HG02571 (cell line): ENCODE results near the gene SRPRB.

Source experiments
- ATAC-seq: cut with Tn5 transposase; IDR thresholded peaks from one replicate; pipeline ENCODE4 v1.9.1; 2021; ENCODE audit warnings: mild to moderate bottlenecking, moderate library complexity; ENCODE audit not compliant: unreplicated experiment

SRPRB gene

DNA sequence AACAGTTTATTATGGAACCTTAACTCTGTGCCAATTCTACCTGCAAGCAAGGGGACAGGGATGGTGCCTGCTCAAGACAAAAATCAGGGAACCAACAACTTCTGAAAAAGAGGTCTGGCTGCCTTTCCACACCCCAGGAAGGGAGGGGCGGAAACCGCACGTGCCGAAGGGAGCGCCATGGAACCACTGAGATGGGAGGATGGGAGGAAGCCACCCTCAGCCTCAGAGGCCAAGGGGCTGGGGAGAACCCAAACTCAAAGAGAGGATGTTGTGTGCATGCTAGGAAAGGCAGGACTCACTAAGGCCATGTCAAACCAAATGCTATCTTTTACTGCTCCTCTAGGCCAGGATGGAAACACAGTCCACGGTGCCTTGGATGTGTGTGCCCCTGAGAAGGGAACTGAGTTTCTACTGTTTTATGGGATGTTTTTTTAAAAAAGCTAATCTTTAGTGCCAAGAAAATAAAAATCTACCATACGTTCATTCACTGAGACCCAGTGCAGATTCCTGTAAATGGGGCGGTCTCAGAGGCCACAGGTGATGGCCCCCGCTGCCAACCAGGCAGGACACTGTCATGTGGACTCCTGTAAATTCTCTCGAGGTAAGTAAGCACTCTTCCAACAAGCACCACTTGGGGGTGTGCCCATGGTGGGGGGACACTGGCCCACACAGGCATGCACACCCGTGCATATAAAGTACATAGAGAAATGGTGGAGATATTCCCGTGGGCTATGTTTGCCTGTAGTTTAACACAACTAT is 20.5 kb downstream of the SRPRB start:
- ATAC-seq = no peak

DNA sequence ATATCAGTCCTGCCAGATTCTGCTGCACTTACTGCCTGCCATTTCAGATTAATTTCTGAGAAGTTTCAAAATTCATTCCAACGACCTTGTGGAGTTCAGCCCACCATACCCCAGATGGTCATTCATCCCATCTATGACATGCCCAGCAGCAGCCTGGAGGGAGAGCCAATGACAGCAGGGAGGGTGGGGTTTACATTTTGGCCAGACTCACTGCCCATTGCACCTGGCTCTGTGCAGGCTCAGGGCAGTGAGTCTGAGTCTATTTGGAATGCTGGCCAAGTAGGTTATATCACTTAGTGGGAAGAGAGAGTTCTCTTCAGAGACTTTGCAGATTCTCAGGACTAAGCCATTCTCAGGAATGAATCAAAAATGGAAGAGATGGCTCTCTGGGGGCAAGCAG is 21.5 kb downstream of the SRPRB start:
- no peak for ATAC-seq

DNA sequence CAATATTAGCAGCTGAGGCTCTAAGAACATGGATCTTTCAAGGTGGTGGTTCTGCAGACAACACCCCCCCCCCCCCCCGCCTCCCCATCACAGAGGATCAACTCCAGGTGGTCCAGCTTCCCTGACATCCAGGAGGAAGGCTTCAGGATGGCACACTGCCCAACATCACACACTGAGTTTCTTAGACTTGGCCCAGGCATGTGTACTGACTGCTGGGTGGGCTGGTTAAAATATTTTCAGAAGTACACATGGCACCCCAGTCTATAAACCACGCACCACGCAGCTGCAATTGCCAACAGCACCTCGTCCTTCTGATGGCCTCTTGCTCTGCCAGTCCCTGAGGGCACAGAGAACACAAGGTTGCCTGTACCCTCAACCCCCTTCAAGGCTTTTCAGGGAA is 22.1 kb downstream of the SRPRB start:
- ATAC-seq = no peak

DNA sequence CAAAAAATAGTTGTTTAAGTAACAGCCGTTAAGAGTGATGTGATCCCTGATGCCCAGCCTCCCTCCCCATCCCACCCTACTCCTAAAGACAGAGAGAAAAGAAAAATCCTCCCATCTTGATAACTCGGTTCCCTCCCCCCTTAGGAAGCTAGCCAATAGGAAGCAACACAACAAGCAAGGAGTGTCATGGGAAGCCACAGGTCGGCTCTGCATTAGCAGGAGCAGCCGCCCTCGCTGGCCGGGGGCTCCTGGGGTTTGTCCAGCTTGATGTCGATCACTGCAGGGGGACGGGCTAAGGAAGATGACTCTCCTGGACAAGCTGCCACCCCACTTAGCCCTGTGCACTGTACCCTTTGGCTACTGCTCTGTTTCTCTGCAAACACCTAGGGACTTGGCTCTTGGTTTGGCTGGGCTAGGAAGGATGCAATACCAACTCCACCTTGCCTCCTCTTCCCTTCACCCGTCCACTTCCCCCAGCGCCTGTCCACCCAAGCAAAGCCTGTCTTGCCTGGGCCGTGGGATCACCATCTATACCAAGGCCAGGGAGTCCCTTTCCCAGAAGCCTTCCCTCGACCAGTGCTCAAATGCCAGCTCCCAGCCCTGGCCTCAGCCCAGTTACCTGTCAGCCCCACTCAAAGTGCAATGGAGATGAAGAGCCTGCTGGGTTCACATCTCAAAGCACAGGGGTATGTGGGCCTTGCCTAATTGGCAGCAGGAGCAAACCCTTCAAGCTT is 23.1 kb downstream of the SRPRB start:
- no peak for ATAC-seq

DNA sequence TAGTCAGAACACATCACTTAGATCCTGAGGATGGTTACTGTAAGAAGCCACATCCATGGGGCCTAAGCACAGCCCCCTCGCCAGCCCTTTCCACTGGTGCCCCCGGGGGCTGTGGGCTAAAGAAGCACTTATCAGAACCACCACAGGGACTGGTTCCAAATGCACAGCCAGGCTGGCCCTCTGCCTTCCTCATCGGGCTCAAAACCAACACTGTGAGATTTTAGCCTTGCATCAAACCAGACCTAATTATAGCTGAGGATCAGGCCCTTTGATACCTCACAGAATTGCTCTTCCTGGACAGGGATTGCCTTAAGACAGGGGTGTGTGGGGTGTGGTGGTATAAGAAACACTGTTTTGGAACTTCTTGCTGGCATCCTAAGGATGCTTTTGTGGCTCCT is 23.7 kb downstream of the SRPRB start:
- no peak for ATAC-seq

DNA sequence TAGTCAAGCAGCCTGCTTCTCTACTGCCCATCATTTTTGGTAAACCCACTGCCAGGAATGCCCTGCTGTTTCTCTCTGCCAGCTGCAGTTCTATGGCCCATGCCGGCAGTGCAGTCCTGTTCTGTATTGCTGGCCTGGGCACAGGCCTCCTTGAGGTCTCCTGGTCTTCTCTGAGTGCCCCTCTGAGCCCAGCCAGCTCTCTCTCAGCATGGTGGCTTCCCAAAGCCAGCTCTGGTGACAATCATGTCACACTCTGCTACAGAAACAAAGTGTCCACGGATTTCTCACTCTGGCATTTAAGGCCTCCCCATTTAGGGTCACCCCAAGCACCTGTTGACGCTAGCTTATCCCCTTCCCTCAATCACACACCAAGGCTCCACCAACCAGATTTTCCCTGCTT is 24.5 kb downstream of the SRPRB start:
- no peak for ATAC-seq

DNA sequence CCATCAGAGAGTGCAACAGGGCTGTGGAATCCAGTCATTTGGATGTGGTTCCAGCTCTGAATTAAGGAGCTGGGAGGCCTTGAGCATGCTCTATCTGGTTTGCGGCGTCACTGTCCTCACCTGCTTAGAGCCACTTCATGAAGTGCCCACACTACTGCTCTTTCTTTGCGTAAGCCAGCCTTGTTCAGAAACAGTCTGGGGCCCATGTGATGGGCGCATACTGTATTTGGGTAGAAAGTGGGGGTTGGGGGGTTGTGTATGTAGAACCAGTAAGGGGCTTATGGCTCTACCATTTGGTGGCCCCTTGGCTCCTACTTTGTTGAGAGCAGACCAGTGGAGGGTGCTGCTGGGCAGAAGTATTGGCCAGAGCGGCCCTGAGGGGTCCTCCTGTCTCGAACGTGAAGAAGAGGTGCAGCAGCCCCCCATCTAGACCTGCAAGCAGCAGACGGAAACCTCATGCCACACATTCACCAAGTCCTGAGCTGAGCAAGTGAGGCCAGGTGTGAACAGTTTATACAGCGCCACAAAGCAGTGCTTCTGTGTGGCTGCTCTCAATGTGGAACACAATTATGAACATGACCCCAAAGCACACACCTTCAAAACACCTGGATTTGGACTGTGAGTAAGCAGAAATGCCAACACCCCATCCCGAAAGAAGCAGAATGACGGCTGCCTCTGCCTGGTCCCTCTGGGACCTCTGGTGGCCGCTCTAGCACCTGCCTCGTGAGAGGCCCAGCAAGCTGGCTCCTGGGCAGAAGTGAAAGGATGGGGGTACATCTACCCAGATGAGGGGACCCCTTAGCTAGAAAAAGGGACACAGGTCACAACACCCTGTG is 26.6 kb downstream of the SRPRB start:
- ATAC-seq = no peak

DNA sequence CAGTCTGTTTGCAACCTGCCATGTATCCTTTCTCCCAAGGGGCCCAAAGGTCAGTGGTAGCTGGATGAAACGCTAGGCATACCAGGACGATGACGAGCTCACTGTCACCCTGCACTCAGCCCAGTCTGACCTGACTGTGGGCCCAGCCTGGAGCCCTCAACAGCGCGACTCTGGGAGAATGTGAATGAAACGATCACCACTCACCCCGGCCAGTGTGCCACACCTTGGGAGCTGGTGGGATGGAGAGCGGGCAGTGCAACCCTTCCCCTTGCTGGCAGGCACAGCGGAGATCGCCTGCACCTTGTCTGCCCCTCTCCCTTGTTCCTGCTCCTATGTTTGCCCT is 27.2 kb downstream of the SRPRB start:
- no peak for ATAC-seq

DNA sequence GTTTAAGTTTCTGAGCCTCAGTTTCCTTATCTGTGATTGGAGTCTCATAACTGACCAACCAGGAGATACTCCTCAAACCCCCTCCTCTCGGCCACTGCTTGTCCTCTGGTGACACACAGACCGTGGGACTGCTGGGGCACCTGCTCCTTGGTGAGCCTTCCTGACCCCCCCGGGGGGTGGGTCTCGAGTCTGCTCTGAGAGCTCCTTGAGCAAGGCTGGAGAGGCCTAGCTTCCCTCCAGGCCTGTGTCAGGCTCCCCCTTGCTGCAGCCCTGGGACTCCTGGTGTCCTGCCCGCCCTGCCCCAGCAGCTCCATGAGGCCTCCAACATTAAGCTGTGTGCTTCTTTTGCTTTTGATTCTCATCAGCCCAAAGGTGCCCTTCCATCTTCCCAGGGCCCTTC is 27.7 kb downstream of the SRPRB start:
- no peak for ATAC-seq

DNA sequence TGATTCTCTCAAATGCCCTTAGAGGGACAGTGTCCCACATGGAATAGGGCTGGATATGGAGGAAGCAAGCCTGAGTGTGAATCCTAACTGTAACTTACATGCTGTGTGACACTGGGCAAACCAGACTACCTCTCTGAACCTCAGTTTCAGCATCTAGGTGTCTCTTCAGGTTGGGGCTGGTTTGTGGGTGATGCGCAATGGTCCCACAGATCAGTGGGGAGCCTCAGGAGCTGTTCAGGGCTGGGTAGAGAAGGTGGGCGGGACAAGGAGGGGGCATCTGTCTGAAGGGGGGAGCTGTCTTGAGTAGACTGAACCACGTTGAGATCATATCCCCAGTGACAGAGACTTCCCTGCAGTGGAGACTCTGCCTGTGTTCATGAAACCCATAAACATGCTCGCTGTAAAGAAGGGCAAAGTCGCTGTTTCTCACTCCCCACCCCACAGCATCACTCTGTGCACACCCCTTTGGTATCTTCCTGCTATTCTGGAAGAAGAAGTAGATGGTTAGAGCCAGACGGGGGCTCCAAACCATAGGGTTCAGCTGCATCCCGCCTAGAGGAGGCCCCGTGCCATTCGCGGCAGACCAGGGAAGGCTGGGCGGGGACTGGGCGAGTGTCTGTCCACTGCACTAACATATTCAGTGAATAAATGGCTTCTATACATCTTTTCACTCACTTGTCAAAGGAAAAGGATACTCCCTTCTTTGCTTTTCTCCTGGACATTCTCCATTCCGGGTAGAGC is 28.4 kb downstream of the SRPRB start:
- no peak for ATAC-seq

DNA sequence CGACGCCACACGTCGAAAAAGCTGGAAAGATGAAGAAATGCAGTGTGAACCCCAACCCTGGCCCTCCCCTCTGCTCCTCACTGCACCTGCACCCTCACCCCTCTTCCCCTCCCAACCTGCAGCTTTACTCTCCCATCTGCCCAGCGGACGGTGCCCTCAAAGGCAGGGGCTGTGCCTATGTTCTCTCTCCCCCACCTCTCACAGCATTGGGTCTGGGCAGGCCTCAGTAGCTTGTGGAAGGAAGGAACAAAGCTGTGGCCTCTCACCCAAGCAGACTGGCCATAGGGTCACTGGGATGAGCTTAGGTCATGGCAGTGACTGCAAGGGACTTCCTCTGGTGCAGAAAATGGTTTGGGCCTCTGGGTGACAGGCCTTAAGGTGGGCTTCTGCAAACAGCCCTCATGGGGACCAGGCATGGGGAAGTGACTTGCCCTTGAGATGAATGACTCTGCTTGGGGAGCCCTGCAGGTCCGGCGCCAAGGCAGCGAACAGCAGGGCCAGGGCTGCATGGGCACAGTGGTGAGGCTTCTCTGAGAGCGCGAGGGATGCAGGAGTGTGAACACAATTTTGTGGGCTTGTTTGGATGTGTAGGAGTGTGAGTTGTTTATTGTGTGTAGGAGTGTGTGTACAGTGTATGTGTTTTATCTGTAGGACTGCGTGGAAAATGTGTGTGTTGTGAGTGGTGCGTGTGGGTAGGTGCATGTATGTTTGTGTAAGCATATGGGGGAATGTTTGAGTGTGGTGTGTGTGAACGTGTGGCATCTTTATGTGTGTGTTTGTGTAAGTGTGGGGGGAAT is 29.2 kb downstream of the SRPRB start:
- no peak for ATAC-seq

DNA sequence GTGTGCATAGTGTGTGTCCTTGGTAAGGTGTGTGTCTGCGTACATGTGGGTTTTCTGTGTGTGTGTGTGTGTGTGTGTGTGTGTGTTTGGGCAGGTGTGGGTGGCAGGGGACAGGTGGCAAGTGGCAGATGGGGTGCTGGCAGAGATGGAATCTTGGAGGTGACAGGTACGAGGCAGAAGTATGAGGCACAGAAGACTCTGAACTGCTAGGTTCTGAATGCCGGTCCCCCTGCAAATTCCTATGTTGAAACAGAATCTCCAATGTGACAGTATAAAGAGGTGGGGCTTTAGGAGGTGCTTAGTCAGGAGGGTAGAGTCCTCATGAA is 29.8 kb downstream of the SRPRB start:
- ATAC-seq = no peak

DNA sequence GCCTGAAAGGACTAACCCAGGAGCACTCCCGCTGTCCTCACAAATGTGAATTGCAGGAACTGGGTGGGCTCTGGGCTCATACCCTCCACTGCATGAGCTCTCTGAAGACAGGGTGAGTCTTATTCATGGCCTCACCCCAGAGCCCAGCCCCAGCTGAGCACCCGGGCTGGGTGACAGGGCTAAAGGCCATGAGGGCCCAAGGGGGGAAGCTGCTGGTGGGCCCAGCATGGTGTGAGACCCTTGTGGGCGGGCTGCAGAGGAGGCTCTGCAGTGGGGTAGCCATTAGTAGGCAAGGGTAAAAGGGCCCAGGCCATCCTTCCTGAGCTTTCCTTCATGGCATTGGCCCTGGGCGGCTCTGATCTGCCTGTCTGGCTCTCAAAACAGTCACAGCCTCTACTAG is 30.3 kb downstream of the SRPRB start:
- no peak for ATAC-seq

DNA sequence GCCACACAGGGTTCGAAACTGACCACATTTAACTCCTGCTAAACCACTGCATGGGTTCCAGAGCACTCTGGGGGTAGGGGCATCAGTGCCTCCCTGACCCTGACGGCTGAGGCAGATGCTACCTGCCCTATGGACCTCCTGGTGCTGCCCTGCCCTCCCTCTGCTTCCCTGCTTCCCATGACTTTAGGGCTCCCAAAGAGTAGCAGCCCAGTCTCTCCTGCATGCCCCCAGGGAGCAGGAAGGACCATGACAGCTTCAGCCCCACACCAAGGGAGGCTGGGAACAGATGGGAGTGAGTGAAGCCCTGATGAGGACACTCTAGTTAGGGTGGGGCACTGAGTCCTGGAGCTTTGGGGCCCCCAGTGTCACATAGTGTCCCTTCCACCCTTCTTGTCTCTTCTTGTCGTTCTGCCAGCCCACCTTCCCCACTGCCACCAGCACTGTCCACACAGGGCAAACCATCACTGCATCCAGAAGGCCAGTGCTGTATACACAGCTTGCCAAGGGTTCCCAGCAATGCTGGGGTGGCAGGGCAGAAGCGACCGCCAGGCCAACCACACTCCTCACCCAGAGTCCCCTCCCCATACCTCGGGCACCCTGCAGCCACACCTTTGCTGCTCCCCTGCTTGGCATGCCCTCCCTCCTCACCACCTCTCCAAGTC is 31.0 kb downstream of the SRPRB start:
- no peak for ATAC-seq

DNA sequence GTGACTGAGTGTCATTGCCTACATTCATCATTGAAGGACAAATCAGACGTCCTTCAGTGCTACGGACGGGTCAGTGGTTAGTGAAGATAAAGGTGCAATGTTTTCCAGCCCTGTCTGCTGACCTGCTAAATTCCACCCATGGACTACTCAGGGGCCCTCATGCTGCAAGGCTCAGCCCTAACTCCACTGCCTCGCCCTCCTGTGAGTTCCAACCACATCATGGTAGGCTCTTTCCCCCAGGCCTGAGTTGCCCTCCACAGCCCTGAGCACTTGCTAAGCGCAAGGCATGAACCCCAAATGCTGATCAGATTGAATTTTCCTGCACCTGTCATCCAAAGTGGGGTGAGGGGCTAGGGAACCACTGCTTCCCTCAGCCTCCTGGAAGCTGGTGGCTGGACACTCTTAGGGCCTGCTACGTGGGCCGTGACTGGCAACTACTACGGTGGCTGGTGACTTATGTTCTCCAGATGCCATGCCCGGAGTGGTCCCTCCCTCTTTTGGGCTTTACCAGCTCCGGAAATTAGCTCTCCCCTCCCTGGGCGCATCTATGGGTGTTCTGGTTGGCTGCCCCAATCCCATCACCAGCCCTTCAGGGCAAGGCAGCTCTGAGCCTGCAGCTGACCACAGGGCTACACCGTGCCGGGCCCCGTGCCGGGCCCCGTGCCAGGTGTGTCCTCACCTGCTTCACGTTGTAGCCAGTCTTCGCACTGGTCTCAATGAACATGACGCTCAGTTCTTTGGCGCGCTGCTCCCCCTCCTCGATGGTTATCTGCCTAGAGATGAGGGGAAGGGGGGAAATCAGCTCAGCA is 32.1 kb downstream of the SRPRB start:
- ATAC-seq = no peak

DNA sequence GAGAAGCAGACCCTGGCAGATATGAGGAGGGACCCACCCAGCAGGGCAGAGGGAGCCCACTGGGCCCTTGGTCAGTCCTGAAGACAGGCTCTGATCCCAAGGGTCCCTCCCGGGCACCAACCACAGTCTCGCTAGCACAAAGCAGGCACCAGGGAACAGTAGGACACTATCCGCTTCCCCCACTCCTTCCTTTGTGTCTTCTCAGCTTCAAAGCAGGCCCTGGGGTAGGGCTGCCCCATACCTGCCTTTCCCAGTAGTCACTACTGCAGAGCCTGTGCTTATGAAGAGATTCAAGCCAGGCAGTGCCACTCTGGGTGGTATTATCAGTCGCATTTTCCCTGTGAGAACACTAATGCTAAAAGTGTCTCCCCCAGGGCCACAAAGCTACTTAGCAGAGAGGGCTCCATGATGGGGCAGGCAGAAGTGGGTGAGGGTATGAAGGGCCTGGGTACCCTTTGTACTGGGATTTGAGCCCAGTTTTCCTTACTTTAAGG is 32.7 kb downstream of the SRPRB start:
- ATAC-seq = no peak

DNA sequence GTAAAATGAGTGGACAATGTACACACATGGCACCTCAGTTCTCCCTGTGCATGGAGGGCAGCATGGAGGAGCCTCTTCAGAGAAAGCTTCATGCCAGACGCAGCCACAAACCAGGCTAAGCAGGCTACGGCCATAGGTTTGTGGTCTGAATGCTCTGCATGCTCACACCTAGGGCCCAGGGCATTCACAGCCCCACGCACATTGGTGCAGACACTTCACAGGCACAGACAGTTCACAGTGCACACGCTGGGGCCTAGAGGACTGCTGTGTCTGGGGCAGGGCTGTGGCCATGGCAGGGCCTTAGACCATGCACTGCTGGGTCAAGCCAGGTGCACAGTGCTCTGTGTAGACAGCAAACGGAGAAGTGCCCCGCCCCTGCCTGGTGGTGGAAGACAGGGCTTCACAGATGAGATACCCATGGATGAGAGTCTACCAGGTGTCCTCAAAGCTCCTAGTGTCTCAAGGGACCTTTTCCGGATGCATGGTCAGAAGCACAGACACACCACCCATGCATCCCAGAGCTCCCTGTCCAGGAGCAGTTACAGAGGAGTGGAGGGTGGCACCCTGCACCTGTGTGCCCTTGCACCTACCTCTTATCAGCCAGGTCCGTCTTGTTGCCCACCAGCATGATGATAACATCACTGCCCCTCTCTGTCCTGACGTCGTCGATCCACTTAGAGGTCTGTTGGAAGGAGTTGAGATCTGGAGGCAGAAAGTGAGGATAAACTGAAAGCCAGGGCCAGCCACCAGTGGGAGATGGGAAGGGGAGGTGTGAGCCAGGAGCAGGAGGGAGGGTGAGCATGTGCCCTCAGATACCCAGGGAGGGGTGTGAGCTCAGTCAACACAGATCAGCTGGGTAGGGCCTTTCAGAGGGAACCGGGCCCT is 33.5 kb downstream of the SRPRB start:
- no peak for ATAC-seq
